NCI-H1436 treated with DMSO at 0.1 percent for 48 hours (cell line): Measurements from ENCODE around the gene DIPK1B.

Source experiments
- DNase-seq: peaks from one replicate; lab custom pipeline; 2025; lab: John Stamatoyannopoulos, UW

The DIPK1B gene

GRCh38 chr9:136720251-136720897 lies 8.0 kb downstream of the DIPK1B start:
- DNase-seq, result no peak

- no peak for DNase-seq
These were observed 8.5 kb downstream of the DIPK1B start for GRCh38 chr9:136720898-136721338.

DNA sequence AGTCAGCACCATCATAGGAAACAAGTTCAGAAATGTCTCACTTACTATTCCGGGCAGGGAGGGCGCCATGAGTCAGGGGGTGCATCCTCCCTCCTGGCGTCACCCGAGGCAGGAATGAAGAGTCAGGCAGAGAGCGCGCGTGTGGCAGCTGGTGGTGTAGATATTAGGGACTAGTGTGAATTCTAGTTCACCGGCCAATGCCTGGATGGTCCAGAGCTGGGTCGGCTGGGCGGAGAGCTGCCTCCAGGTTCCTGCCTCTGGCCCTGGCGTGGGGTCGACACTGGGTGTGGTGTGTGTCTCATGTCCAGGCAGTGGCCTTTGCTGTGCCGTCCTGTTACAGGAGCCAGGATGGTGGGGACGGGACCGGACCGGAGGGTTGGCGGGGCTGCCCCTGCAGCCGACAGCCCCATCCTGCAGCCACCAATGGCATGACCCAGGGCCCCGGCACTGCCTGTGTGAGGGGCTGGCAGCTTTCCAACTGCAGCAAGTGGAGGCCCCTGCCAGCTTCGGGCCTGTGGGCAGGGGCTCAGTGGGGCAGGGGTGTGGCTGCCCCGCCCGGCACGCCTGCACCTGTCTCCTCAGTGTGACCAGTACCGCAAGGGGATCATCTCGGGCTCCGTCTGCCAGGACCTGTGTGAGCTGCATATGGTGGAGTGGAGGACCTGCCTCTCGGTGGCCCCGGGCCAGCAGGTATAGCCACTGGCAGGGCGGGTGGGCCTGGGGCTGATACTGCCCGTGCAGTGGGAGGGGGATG lies 9.1 kb downstream of the DIPK1B start:
- DNase-seq, result no peak

- DNase-seq, result no peak
These were observed 10.0 kb downstream of the DIPK1B start for GRCh38 chr9:136722093-136722968.

GRCh38 chr9:136722969-136723356 lies 10.6 kb downstream of the DIPK1B start:
- no peak for DNase-seq

GRCh38 chr9:136723362-136723976 lies 11.1 kb downstream of the DIPK1B start:
- no peak for DNase-seq

GRCh38 chr9:136723989-136724388 lies 11.6 kb downstream of the DIPK1B start:
- no peak for DNase-seq

GRCh38 chr9:136724772-136725171 lies 12.4 kb downstream of the DIPK1B start:
- DNase-seq, result no peak

- DNase-seq, result no peak
These were observed 13.2 kb downstream of the DIPK1B start for GRCh38 chr9:136725612-136726011.

DNA sequence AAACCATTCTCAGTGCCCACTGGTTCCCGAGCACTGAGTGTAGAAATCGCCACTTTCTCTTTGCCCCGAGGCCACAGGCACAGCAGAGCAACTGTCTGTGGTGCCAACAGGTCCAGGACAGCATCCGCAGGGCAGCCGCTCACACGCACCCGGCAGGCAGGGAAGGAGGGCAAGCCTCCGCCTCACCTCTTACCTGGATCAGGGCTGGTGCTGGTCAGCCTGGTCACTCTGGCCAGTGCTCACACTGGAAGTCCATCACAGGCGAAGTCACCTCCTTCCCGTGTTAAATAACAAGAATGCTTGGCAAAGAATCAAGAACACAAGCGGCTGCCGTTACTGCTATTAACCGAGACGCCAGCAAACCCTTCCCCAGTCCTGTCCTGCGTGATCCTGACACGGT lies 13.7 kb downstream of the DIPK1B start:
- no peak for DNase-seq

DNA sequence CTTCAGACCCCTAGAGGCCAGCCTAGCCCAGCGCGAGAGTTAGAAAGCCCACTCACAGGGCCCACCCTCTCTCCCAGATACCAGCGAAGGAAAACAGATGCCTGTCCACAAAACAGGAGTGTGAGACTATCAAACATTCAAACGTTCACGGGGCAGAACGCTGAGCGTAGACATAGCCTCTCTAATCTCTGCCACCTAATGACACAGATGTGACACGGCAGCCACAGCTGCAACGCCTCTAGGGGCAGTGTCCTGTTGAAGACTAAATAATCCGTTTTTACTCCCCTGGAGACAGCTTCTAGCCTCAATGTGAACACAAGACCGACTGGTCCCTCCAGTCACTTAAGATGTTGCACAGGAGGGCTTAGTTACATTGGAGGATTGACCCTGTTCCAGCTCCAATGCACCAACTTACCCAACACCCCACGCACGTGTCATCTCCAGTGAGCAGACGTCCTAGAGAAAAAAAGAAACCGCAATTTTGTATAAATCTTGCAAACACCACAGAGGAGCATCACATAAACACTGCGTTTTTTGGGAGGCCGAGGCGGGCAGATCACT lies 14.3 kb downstream of the DIPK1B start:
- DNase-seq, result no peak

- DNase-seq, result no peak
These were observed 15.7 kb downstream of the DIPK1B start for GRCh38 chr9:136728080-136728547.

- DNase-seq, result no peak
These were observed 16.3 kb downstream of the DIPK1B start for GRCh38 chr9:136728548-136729123.

DNA sequence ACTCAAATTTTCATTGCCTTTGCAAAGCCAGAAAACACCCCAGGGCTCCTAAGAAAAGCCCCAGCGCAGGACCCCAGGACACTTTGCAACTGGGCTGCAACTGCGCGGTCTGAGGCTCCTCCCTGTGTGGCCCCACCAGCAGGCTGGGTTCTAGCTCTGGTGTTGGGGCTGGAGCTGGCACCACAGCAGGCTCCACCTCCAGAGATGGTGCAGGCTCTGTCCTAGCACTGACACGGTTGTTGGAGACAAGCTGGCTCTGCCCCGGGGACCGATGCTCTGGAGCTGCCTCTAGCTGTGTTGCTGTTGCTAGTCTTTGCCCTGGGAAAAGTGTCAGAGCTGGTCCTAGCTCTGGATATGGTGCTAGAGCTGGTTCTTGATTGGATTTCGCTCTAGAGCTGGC lies 16.8 kb downstream of the DIPK1B start:
- no peak for DNase-seq

DNA sequence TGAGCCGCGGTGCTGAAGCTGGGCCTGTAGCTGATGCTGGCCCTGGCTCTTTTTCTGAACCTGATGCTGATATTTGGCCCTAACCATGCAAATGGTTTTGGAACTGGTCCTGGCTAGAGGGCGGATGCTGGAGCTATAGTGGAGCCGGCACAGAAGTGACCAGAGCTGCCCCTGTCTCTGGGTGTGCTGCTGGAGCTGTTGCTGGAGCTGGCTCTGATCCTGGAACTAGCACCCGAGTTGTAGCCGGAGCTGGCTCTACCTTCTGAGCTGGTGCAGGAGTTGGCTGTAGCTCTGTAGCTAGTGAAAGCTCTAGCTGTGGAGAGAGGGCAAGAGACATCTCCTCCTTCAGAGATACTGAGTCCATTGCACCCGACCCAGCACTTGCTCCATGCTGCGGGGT lies 17.6 kb downstream of the DIPK1B start:
- DNase-seq, result no peak

DNA sequence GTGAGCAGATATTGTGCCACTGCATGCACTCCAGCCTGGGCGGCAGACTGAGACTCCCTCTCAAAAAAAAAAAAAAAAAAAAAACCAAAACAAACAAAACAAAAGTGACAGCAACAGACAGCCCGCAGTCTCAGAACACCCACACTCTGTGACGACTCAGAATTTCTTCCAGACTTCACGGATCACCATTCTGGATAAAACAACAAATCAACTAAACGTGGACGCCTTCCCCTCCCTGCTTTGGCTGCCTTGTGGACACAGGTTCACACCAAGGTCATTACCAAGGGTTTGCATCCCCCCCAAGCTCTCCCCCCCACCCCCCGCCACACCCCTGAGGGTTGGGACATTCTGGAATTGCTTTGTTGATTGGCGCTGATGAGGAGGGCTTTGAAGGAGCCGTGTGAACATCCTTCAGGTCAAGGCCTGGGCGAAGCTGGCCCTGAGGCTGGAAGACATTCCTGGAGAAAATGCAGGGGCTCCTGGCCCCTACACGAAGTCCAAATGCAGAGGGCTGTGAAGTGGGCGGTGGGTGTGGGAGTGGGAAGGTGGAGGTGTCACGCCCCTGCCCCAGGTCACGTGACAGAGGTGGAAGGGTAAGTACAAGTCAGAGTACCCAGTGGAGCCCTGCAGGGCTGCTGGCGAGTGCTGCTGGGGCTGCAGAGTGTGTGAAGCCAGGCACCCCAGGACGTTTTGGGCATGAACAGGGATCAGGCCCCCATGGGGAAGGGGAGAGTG lies 20.2 kb downstream of the DIPK1B start:
- no peak for DNase-seq

DNA sequence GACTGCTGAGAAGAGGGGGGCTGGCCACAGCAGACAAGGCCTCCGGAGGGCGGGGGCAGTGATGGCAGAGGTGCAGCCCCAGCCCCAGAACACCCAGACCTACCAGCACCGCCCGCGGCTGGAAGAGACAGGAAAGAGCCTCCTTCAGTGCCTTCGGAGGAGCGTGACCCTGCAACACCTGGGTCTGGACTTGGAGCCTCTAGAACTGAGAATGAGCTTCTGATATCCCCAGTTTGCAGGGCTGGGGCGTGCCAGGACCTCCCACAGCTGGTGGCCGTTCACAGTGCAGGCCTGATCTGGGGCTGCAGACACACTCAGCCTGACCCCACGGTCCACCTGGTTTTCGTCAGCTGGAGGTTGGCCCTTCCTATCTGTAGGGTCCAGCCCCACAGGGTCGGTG lies 21.2 kb downstream of the DIPK1B start:
- DNase-seq, result no peak

DNA sequence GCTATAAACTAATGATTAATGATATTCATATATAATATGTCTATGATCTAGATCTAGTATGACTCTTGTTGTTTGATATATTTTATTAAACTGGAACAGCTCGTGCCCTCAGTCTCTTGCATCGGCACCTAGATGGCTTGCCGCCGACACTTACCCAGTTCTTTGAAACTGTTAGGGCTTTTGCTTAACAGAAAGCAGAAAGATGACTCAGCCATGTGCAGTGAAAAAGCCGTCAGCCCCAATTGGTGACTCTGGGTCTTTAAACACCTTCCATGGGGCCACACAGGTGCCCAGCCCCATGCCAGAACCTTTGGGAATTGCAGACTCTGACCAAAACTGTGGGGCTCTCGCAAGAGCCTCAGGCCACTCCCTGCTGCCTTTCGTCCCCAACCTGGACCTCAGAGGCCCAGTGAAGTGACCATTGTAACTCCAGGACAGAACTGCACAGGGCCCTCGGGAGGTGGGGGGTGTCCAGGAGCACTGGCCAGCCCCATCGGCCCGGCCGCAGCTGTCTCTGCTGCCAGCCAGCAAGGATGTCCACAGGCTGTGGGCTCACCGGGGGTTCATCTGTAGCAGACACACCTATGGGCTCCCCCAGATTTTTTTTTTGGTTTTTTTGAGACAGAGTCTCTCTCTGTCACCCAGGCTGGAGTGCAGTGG lies 22.6 kb downstream of the DIPK1B start:
- no peak for DNase-seq

GRCh38 chr9:136735812-136736480 lies 23.6 kb downstream of the DIPK1B start:
- no peak for DNase-seq

DNA sequence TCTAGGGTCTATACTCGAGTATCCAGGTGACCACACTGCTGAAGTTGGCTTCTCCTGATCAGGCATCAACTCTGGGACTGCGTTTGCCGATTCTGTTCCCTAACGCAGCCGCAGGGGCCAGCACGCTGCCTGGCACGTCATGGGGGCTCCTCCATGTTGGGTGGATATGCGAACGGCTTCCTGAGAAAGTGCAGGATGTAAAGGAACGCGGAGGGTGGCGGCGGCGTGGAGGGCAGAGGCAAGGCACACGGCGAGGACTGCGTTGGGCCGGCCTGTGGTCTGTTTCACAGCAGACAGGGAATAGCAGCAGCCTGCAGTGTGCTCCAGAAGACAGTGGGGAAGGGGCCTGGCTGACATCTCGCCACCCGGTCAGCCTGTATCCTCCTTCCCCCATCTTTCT lies 26.6 kb downstream of the DIPK1B start:
- no peak for DNase-seq
